Measurements from ENCODE around the gene MDGA2. TPM values are rescaled to one million over a fixed set of nuclear protein-coding genes. Genes with fewer than 3 reads are reported as not detected.

Gene MDGA2
- total and polyA plus RNA-seq, 2 of the 13 experiments (the other 11 are each of a cell fraction or from before 2014, with no cell fraction given), result not detected

DNA sequence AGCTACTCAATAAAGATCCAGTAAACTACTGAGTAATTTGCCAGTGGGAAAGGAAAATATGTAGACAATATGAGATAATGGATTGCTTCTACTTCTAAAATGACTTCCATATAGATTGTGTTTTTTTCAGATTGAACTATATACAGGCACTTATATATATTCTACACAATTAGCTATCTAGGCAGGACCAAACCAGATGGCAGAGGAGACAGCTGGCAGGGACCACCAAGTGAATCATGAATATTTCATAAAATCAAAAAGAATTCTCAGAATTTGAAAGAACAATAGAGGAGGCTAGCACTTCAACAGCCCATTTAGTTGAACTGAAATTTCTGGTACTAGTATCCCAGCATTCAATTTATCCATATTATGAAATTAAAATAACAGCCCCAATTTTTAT, 685.8 kb downstream of the MDGA2 start (continued):
- TF ChIP-seq, protein P1, sequence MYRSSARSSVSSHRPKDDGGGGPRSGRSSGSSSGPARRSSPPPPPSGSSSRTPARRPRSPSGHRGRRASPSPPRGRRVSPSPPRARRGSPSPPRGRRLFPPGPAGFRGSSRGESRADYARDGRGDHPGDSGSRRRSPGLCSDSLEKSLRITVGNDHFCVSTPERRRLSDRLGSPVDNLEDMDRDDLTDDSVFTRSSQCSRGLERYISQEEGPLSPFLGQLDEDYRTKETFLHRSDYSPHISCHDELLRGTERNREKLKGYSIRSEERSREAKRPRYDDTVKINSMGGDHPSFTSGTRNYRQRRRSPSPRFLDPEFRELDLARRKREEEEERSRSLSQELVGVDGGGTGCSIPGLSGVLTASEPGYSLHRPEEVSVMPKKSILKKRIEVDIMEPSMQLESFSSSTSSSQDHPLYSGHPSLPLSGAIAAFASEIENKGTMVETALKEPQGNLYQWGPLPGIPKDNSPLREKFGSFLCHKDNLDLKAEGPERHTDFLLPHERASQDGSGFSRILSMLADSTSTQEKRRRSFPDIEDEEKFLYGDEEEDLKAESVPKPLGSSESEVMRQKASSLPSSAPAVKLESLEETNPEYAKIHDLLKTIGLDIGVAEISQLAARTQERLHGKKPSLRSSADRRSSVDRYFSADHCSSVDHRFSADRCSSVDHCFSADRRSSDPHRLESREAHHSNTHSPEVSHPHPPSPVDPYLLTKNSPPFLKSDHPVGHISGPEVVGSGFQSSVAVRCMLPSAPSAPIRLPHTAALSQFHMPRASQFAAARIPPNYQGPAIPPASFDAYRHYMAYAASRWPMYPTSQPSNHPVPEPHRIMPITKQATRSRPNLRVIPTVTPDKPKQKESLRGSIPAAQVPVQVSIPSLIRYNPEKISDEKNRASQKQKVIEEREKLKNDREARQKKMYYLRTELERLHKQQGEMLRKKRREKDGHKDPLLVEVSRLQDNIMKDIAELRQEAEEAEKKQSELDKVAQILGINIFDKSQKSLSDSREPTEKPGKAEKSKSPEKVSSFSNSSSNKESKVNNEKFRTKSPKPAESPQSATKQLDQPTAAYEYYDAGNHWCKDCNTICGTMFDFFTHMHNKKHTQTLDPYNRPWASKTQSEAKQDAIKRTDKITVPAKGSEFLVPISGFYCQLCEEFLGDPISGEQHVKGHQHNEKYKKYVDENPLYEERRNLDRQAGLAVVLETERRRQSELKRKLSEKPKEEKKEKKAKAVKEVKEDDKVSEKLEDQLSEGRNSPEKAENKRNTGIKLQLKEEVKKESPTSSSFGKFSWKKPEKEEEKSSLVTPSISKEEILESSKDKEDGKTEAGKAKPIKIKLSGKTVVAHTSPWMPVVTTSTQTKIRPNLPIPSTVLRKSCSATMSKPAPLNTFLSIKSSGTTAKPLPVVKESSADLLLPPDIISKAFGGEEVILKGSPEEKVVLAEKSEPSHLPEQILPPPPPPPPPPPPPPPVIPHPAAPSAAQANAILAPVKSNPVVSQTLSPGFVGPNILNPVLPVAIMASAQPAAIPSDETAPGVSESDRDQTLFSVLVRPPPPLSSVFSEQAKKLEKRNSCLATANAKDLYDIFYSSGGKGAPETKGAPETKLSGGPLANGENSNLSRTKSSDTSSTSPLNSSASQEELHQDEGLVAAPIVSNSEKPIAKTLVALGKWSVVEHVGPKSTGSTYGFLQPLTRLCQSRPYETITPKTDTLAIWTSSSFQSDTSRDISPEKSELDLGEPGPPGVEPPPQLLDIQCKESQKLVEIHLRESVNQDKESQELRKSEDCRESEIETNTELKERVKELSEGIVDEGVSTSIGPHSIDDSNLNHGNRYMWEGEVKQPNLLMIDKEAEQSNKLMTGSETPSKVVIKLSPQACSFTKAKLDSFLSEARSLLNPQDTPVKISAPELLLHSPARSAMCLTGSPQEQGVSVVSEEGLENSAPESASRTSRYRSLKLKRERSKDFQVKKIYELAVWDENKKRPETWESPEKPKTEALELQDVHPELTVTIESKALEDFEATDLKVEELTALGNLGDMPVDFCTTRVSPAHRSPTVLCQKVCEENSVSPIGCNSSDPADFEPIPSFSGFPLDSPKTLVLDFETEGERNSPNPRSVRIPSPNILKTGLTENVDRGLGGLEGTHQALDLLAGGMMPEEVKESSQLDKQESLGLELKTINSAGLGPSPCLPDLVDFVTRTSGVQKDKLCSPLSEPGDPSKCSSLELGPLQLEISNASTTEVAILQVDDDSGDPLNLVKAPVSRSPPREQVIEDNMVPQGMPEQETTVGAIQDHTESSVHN (CRISPR knock-in tag; IDR thresholded peaks at IDR 0.05), result no peak

DNA sequence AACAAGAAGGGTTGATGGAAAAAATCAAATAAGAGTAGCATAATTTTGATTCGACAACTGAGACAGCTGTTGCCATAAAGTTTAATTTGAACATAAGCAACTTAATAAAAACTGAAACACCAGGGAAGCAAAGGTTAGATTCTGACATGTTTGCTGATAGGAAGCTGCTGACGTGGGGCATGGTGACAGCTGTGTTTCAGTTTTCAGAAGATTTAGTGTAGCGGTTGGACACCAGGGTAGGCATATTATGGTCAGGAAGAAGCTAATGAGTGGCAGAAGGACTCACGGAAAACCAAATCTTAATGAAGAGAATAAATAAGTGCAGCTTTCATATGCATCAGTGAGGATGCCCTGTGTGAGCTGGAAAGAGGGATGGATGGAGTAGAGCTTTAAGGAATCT, 687.1 kb downstream of the MDGA2 start:
- DNase-seq (ENCODE audit: low spot score) (no peak), FAIRE-seq (no peak), ATAC-seq (no peak)
- Histone ChIP-seq H3K27ac (ENCODE audit: extremely low read length, insufficient read depth, low read length) (no peak overlapping the region), H4K20me1 (ENCODE audit: insufficient read depth, low read length) (no peaks in the 10 kb centered on the region), H2AFZ (ENCODE audit: low read length) (no peak overlapping the region), H3K79me2 (ENCODE audit: insufficient read depth, low read length) (no peaks in the 10 kb centered on the region), H3K4me1 (ENCODE audit: insufficient read depth, low read length) (no peaks in the 10 kb centered on the region), H3K4me3 (replicated peaks in 1 of 3; ENCODE audit: insufficient read depth in 1 of 3, low read depth in 2 of 3, low read length in 3 of 3) (no peak overlapping the region), H3K4me2 (ENCODE audit: low read depth, low read length) (no peak overlapping the region), H3K36me3 (replicated peaks in 1 of 2; ENCODE audit: control insufficient read depth in 1 of 2, insufficient read depth in 2 of 2, low read length in 2 of 2) (no peaks in the 10 kb centered on the region), H3K27me3 (ENCODE audit: control insufficient read depth in 1 of 2, insufficient read depth in 2 of 2, low read length in 2 of 2) (no peaks in the 10 kb centered on the region), H3K9me3 (ENCODE audit: low read length) (no peaks in the 10 kb centered on the region), H3K9ac (ENCODE audit: insufficient read depth, low read depth, low read length) (no peak overlapping the region)
- POLR2A ChIA-PET, result no interaction called here
- intact Hi-C loops (cut with micrococcal nuclease; ENCODE audit: unreplicated experiment), result no loop called here
- CTCF ChIA-PET (ENCODE audit: low intra/inter-chr PET ratio, low total read pairs), result no interaction called here
- TF ChIP-seq ZMYM2 (CRISPR knock-in tag; IDR thresholded peaks at IDR 0.05), result no peak
- TF ChIP-seq, protein P2, sequence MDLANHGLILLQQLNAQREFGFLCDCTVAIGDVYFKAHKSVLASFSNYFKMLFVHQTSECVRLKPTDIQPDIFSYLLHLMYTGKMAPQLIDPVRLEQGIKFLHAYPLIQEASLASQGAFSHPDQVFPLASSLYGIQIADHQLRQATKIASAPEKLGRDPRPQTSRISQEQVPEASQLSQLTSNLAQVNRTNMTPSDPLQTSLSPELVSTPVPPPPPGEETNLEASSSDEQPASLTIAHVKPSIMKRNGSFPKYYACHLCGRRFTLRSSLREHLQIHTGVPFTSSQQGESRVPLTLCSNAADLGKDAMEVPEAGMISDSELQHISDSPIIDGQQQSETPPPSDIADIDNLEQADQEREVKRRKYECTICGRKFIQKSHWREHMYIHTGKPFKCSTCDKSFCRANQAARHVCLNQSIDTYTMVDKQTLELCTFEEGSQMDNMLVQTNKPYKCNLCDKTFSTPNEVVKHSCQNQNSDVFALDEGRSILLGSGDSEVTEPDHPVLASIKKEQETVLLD (CRISPR knock-in tag; IDR thresholded peaks at IDR 0.05; ENCODE audit: low read depth), result no peak
- no peak for TF ChIP-seq ZBTB7B (CRISPR knock-in tag; IDR thresholded peaks at IDR 0.05)
- no peak for TF ChIP-seq IKZF1 (IDR thresholded peaks at IDR 0.05)
- no peak for TF ChIP-seq PHF5A (CRISPR knock-in tag; IDR thresholded peaks at IDR 0.05; ENCODE audit: low read depth, unreplicated experiment)
- TF ChIP-seq REPIN1 (CRISPR knock-in tag; IDR thresholded peaks at IDR 0.05; ENCODE audit: borderline replicate concordance, low read depth), result no peak
- in situ Hi-C loops (cut with HindIII; ENCODE audit: extremely low pct_ligation_motif_present, low pct_unique_long_range_greater_than_20kb), result no loop called here
- BruUV-seq (replicated peaks), result no TSS peak
- 2% methylated on average over 4 of the region's 4 CpGs for WGBS (ENCODE audit: low lambda C conversion rate)

Measured in HepG2 (cell line).